GM11168 (cell line): ENCODE measurements around the gene RABGAP1L.

Source experiments
- in situ Hi-C: fragments of 300-500 bp; cut with MboI; formaldehyde crosslinking; loops from one replicate; pipeline ENCODE4 v1.12.0; 2022; ENCODE audit warnings: low sequenced_read_pairs; ENCODE audit not compliant: unreplicated experiment

The RABGAP1L gene

DNA sequence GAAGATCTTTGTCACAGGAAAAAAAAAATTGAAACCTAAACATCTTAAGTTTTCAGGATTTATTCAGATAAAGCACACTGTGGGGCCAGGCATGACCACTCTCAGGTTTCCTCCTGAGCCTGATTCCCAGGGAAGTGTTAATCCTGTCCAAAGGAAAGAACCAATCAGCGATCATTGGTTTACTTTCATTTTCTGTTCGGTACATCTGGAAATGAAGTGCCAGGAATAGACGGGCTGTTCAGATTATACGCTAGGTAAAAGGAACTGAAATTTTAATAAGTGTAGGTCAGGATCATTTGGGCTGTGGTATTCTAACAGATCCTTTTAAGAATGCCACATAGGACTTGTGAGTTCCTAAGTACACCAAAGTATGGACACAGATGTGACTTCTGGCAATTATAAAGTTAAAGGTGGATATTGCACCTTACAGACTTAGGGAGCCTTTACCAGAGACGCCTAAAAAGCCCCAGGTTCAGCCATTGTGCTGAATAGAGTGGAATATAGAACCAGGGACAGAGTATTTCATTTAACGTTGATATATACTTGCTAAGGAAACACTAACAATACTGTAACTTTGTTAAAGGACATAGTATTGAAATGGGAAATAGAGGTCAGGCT lies 831.2 kb downstream of the RABGAP1L start:
- in situ Hi-C loops = loop anchor here (25.0 kb wide), 1 partner anchor 178 kb away; no protein-coding TSS in a partner anchor

DNA sequence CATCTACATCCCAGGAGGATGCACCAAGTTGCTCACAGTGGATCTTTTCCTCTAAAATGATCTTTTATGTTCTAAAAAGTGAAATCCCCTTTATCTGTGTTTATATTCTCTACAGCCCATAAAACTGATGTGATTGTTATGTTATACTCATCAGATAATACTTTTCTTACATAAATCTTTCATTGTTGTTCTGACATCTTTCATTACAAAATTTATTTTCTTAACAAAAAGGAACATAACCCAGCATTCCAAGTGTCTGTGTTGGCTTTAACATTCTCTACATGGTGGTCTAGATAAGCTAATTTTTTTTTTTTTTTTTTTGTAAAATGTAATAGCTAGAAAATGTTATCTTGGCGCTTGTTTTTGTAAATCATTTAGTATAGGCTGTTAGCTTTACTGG lies 832.2 kb downstream of the RABGAP1L start:
- in situ Hi-C loops = loop anchor here (25.0 kb wide), 1 partner anchor 179 kb away; no protein-coding TSS in a partner anchor

GRCh38 chr1:174995121-174995520 lies 835.8 kb downstream of the RABGAP1L start:
- in situ Hi-C loops = loop anchor here (25.0 kb wide), 1 partner anchor 183 kb away; no protein-coding TSS in a partner anchor

DNA sequence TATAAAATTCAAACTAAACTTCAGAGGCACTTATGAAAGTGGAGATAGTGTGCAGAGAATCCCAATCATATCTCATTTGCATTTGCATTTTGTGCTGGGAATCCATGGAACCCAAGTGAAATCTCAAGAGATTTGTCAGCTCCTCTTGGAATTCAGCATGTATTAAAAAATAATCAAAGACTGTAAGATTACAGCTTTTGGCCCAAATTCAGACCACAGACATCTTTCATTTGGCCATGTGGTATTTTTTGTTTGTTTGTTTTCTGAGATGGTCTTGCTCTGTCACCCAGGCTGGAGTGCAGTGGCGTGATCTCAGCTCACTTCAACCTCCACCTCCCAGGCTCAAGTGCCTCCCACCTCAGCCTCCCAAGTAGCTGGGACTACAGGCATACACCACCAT lies 836.6 kb downstream of the RABGAP1L start:
- in situ Hi-C loops = loop anchor here (25.0 kb wide), 1 partner anchor 184 kb away; no protein-coding TSS in a partner anchor

GRCh38 chr1:174996476-174996875 lies 837.2 kb downstream of the RABGAP1L start:
- in situ Hi-C loops = loop anchor here (25.0 kb wide), 1 partner anchor 184 kb away; no protein-coding TSS in a partner anchor

GRCh38 chr1:174997041-174997440 lies 837.7 kb downstream of the RABGAP1L start:
- in situ Hi-C loops = loop anchor here (25.0 kb wide), 1 partner anchor 185 kb away; no protein-coding TSS in a partner anchor

- in situ Hi-C loops = loop anchor here (25.0 kb wide), 1 partner anchor 186 kb away; no protein-coding TSS in a partner anchor
Measured at GRCh38 chr1:174998569-174999215, 839.4 kb downstream of the RABGAP1L start.

DNA sequence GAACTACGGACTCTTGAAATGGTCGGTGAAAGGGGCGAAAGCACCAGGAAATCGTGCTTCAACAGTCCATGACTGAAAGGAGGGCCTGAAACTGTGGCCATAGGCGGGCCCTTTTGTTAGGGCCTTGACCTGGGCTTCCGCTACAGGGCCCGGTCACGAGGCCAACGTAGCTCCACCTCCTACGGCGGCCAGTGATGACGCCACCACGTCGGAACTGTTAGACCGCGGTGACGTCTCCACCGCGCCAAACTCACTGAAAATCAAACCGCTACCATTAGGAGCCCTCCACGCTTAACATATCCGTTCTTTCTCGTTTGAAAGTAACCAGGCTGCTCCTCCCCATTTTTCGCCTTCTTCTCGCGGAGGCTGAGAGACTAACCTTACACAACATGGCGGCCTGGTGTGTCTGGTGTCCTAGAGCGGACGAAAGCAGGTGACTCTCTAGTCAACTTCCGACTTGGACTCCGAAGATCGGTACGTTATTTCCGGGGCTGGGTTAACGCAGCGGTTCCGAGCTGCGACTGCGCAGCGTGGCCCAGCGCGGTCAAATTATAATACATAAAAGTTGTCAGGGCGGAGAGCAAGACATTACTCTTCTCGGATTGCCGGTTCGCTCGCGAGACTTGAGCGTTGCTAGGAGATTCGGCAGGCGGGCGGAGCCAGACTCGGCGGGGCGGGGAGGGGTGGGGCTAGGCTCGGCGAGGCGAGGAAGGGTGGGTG lies 840.1 kb downstream of the RABGAP1L start:
- in situ Hi-C loops = loop anchor here (25.0 kb wide), 1 partner anchor 187 kb away; no protein-coding TSS in a partner anchor

DNA sequence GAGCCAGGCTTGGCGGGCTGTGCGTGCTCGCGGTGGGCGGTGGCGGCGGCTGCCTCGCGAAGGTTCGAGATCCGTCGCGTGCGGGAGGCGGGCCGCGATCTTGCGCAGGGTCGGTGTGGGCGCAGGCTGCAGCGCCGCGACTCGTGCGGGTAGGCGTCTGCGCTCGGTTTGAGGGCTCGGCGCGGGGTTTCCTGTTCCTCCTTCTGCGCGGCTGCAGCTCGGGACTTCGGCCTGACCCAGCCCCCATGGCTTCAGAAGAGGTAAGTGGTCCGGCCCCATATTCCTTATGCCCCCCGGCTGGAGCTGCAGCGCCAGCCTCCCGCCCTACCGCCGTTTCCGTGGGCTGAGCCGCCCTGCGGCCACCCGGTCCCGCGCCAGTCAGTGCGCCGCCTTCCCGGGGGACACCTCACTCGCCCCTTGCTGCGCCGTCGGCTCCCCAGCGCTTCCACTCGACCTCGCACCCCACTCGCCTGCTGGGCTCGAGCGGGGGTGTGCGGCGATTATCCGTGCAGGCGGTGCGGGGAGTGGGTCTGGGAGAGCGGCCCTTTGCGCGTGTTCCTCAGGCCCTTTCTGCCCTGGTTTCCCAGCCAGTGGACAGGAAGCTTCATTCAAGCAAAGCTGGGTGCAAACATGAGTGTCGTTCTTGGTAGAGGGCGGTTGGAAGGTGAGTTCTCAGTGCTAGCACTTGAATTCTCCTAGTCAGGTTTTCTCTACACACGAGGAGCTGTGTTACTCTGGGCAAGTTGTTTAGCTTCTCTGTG lies 840.8 kb downstream of the RABGAP1L start, which contains the start of gene CACYBP:
Gene CACYBP, plus strand, starts transcription at position 12 of the 761 bp plus-strand sequence. Its CDS starts 234 bp downstream, at position 246.
- in situ Hi-C loops = loop anchor here (25.0 kb wide), 1 partner anchor 188 kb away; no protein-coding TSS in a partner anchor

- in situ Hi-C loops = no loop called here
Measured at GRCh38 chr1:175000697-175001187, 841.4 kb downstream of the RABGAP1L start.

DNA sequence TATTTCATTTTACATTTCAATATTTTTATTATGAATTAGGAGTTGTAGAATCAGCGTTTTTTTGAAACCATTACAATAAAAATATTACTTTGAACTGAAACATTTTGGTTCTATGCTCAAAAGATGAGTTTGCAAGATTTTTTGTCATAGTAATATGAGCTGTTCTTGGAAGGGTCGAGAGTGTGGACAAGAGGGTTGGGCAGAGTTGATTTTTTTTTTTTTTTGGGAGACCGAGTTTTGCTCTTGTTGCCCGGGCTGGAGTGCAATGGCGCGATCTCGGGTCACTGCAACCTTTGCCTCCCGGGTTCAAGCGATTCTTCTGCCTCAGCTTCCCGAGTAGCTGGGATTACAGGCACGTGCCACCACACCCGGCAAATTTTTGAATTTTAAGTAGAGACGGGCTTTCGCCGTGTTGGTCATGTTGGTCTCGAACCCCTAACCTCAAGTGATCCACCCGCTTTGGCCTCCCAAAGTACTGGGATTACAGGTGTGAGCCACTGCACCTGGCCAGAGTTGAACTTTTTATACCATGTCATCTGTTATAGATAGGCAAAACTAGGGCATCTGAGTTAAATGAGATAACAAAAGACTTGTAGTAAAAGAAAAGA lies 843.7 kb downstream of the RABGAP1L start:
- in situ Hi-C loops = no loop called here

DNA sequence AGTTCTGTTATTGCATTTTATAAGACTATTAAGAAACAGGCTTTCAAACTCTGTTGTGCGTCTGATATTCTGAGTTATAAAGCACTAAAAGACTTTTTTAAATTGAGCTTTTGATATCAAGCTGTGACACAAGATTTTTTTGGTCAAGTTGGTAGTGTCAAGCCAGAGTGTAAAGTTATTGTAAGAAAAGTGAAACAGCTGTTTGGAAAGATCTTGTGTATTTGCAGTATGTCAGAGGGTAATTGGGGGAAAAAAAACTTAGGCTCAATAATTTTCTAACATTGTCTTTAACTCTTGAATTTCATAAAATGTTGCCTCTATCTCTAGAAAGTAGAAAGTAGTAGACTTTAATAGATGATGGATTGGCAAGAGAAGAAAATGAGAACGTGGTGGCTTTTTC lies 844.2 kb downstream of the RABGAP1L start:
- in situ Hi-C loops = no loop called here

GRCh38 chr1:175005085-175005783 lies 845.9 kb downstream of the RABGAP1L start:
- in situ Hi-C loops = no loop called here

DNA sequence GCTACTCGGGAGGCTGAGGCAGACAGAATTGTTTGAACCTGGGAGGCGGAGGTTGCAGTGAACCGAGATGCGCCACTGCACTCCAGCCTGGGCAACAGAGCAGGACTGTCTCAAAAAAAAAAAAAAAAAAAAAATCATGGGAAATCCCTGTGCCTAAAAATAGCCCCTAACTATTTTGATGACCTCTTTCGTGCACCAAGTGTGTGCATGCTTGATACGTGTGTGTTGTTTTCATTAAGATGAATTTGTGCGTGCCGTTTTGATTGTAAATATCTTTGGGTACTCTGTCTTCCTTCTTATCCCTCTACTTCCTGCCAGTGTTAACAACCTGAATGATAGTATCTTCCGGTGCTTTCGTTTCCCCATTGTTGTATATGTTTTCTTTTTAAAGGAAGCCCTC lies 850.2 kb downstream of the RABGAP1L start:
- in situ Hi-C loops = no loop called here

GRCh38 chr1:175013445-175013844 lies 854.1 kb downstream of the RABGAP1L start:
- in situ Hi-C loops = no loop called here

- in situ Hi-C loops = no loop called here
Measured at GRCh38 chr1:175015243-175015642, 855.9 kb downstream of the RABGAP1L start.

GRCh38 chr1:175019524-175019923 lies 860.2 kb downstream of the RABGAP1L start:
- in situ Hi-C loops = no loop called here

- in situ Hi-C loops = loop anchor here (5.0 kb wide), 1 partner anchor 119 kb away; no protein-coding TSS in a partner anchor
Measured at GRCh38 chr1:175023043-175023921, 864.0 kb downstream of the RABGAP1L start, which contains the start of gene MRPS14. TSS of gene MRPS14 (minus strand) at chr1:175023425. CDS start at chr1:175023408, 17 bp downstream.
